Activated CD8-positive, alpha-beta memory T cell treated with anti-CD3 and anti-CD28 coated beads for 48 hours (primary cell): ENCODE data around the gene PTPRU.

Experiments
- DNase-seq, 3 experiments: peaks; one replicate each; pipeline ENCODE4 v3.0.0-alpha.2; 2020; ENCODE audit warnings: low read depth in 2 of 3, low spot score in 2 of 3

PTPRU gene

GRCh38 chr1:29243871-29244200 is 7.5 kb downstream of the PTPRU start:
- no peak for DNase-seq

- no peak for DNase-seq
Measured at GRCh38 chr1:29245261-29245660, 8.9 kb downstream of the PTPRU start.

DNA sequence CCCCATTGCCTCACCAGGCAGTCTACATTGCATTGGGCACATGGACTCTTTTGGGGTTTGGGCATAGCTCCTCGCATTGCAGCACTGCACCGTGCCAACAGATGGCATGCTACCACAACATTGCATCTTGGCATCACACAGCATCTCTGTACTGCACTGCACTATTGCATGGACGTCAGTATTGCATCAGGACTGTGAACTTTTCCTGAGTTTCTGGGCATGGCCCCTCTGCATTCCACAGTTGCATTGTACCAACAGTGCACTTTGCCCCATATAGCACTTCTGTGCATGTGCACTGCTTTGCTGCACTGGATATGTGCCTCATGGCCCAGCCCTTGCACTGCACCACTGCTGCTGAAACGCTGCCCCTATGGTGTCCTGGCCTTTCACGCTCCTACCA is 9.6 kb downstream of the PTPRU start:
- DNase-seq = no peak

GRCh38 chr1:29247044-29247443 is 10.7 kb downstream of the PTPRU start:
- DNase-seq = no peak

DNA sequence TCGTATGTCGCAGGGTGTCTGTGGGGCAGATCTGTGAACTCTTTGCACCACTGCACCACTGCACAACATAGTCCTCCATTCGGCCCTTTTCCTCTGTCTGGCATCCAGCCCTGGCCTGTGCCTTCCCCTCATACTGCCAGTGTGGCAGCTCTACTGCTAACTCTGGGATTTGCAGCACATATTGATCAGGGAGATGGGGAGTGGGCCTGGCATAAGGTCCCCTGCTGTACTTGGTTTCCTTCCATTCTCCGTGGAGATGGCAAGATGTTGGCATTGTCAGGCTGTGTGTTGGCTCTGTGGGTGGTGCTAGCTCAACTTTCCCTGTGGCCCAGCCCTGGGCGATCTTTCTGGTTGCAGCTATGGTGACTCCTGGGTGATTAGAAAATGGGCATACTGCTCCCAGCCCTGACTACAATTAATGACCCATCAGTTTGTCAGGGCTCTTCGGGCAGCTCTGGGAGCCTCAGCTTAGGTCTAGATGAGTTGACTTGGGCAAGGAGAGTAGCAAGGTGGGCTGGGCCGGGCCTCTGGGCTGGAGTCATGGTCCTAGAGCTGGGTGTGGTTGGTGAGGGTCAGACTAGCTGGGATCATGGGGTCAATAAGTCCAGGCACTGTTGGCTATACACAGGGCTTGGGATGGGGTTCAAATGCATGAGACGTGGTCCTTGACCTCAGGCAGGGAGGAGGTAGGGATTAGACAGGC is 11.4 kb downstream of the PTPRU start:
- no peak for DNase-seq

GRCh38 chr1:29248409-29248808 is 12.1 kb downstream of the PTPRU start:
- DNase-seq = no peak

- no peak for DNase-seq
Measured at GRCh38 chr1:29249170-29249691, 12.9 kb downstream of the PTPRU start.

- no peak for DNase-seq
Measured at GRCh38 chr1:29249951-29250581, 13.7 kb downstream of the PTPRU start.

DNA sequence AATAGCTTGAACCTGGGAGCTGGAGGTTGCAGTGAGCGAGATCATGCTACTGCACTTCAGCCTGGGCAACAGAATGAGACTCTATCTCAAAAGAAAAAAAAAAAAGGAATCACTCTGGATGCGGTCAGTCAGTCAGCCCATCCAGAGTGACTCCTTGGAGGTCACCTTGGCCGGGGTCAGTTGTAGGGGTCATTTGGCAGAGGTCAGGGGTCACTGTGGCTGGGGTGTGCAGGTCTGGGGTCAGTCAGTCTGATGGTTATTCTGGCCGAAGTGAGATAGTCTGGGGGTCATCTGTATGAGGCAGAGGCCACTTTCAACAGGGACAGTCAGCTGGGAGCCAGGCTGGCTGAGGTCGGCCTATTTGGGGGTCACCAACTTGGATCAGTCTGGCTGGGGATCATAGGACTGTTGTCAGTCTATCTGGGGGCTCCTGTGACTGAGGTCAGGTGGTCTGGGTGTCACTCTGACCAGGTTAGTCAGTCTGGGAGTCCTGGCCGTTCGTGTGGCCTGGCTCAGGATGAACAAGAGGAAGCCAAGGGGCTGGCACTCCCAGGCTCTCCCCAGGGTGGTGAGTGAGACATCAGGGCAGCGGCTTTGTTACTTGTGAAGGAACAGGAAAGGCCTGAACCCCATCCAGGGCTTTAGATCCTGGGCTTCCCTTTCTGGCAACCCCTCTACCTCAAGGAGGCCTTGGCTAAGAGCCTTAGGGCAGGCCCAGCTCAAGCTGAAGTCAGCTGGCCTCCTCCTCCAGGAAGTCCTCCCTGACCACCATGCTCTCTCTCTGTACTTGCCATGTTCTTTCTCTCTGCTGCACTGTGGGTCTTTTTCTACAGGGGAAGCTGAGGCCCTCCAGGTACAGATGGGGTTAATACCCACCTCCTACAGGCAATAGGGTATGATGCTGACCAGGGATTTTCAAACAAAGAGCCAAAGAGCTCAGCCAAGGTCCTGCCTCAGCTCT is 15.1 kb downstream of the PTPRU start:
- no peak for DNase-seq

DNA sequence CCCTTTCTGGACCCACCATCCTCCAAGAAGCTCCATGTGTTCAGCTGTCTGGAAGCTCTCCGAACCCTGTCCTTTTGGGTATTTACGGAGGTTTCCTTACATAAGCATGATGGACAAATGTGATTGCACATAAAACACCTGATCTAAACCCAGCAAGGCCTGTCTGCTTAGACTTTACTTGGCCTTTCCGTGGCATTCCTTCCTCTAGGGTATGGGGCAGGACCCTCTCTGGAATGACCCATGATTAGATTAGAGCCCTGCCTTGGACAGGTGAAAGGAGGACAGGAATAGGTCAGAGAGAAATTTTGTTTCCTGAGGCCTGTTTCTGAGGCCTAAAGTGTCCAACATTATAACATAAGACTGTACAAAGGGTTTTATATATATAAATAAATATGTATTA is 16.9 kb downstream of the PTPRU start:
- no peak for DNase-seq

DNA sequence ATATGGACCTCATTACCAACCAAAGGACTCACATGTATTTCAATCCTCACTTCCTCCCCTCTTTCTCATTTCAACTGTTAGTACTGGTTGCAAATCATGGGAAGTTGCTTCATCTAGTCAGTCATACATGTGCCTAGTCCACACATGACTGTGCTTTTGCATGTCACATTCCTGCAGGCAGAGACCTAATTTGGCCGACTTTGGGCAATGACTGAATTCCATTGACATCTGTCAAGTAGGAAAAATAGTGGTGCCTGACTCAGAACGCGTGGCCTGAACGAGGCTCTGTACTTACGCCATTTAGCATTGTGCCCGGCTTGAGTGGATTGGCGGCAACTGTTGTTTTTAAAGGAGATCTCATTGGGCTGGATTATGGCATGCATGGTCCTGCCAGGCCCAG is 18.0 kb downstream of the PTPRU start:
- DNase-seq = no peak

GRCh38 chr1:29255134-29255666 is 18.9 kb downstream of the PTPRU start:
- DNase-seq = no peak

- DNase-seq = no peak
Measured at GRCh38 chr1:29256394-29256793, 20.1 kb downstream of the PTPRU start.

- no peak for DNase-seq
Measured at GRCh38 chr1:29256979-29257804, 20.9 kb downstream of the PTPRU start.

DNA sequence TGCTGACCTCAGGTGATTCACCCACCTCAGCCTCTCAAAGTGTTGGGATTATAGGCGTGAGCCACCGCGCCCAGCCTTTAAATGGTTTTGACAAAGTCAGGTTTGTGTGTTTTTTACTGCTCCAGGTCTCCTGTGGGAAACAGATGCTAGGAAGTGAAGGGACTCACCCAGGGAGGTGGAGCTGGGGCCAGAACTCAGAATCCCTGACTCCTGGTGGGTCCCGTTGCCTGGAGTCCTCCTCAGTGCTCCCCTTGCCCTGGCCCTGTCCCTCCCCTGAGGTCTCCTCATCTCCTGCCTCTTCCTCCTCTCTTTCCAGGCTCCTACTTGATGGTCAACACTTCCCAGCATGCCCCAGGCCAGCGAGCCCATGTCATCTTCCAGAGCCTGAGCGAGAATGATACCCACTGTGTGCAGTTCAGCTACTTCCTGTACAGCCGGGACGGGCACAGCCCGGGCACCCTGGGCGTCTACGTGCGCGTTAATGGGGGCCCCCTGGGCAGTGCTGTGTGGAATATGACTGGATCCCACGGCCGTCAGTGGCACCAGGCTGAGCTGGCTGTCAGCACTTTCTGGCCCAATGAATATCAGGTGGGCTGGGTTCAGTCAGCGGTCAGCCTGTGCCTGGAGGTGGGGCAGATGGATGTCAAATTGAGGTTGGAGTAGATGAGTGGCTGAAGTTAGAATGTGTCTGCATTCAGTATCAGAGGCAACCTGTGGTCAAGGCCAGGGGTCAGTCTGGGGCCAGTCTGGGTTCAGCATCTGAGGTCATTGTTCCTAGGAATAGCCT is 22.1 kb downstream of the PTPRU start:
- no peak for DNase-seq

DNA sequence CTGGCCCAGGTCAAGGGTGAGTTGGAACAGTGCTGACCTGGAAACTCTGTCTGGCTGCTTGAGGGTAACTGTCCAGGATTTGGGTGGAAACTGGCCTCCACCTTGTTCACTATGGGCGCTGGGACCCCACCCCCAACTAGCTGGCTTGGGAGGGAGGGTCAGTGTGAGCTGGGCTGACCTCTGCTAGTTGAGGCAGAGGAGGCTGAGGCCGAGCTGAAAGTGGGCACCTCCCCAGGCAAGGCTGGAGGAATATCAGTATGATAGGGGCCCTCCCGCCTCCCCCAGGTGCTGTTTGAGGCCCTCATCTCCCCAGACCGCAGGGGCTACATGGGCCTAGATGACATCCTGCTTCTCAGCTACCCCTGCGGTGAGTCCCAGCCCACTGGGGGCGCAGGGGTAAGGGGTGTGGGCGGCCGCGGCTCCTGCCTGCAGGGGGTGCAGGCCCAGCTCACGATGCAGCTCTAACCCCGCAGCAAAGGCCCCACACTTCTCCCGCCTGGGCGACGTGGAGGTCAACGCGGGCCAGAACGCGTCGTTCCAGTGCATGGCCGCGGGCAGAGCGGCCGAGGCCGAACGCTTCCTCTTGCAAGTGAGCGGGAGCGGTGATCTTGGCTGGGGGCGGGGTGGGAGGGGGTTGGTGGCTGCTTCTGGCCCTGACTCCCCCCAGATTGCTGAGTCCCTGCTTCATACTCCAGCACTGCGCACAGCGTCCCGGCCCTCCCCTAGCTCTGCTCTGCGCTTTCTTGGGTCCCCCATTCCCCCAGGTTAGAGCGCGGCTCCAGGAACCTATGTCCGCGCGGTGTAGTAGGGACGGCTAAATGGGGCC is 22.9 kb downstream of the PTPRU start:
- no peak for DNase-seq

GRCh38 chr1:29259802-29260441 is 23.6 kb downstream of the PTPRU start:
- DNase-seq = no peak

DNA sequence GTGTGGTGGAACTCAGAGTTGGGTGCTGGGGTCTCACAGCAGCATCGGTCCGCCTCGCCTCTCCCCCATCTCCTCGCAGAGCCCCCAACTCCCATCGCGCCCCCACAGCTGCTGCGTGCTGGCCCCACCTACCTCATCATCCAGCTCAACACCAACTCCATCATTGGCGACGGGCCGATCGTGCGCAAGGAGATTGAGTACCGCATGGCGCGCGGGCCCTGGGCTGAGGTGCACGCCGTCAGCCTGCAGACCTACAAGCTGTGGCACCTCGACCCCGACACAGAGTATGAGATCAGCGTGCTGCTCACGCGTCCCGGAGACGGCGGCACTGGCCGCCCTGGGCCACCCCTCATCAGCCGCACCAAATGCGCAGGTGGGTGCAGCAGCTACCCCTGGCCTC is 24.2 kb downstream of the PTPRU start:
- no peak for DNase-seq
